HPDE6-E6E7 (cell line): ENCODE results near the gene LILRB4.
A peak's percentile ranks its signal among the peaks of the same experiment; 100 is the strongest.
"Not testable (repeated sequence)": the region's sequence is repeated elsewhere in the genome, so short reads cannot be mapped to it uniquely, and the experiment has no call there.

ENCODE experiments used
- DNase-seq: peaks from one replicate; pipeline ENCODE4 v3.0.0; 2011; ENCODE audit warnings: missing footprints; ENCODE audit errors: extremely low spot score

LILRB4 gene

DNA sequence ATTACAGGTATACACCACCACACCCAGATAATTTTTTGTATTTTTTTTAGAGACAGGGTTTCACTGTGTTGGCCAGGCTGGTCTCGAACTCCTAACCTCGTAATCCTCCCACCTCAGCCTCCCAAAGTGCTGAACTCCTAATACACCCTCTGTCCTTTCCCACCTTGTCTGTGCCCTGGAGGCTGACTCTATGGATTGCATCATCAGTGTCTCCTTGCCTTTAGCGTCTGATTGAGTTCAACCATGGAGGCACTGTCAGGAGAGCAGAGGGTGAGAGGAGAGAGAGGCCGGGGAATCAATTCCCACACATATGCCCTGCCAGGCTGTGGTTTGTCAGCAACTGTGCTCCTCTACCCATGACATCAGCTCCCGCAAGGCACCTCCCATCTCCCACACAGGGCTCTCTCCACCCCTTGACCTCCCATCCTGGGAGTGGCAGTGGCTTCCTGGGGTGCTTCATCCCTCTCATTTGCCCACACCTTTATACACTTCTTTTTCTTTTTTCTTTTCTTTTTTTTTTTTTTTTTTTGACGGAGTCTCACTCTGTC, 12.6 kb upstream of the LILRB4 start:
- no peak for DNase-seq

DNA sequence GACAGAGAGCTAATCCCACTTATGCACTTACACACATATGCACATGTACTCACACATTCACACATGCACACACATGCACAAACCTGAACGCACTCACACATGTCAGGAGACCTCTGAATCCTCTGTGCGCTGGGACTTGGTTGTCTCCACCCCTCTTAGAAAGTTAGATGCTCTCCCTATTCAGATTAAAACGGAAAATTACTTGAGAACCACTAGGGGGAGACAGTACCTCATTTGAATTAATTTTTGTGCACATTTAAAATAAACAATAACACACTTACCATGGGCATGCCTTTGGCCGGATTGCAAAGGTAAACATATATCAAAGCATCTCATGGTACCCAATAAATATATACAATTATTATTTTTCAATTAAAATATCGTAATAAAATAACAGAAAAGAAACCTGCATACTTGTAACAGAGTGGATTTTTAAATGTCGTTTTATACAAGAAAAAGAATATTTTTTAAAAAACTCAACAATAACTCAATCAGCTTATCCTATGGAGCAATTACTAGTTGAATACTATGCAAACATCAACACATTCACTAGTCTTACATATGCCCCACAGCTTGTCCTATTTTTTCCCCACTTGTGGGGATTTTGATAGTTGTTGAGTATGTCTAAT, 9.5 kb upstream of the LILRB4 start:
- peak; percentile 8 for DNase-seq

DNA sequence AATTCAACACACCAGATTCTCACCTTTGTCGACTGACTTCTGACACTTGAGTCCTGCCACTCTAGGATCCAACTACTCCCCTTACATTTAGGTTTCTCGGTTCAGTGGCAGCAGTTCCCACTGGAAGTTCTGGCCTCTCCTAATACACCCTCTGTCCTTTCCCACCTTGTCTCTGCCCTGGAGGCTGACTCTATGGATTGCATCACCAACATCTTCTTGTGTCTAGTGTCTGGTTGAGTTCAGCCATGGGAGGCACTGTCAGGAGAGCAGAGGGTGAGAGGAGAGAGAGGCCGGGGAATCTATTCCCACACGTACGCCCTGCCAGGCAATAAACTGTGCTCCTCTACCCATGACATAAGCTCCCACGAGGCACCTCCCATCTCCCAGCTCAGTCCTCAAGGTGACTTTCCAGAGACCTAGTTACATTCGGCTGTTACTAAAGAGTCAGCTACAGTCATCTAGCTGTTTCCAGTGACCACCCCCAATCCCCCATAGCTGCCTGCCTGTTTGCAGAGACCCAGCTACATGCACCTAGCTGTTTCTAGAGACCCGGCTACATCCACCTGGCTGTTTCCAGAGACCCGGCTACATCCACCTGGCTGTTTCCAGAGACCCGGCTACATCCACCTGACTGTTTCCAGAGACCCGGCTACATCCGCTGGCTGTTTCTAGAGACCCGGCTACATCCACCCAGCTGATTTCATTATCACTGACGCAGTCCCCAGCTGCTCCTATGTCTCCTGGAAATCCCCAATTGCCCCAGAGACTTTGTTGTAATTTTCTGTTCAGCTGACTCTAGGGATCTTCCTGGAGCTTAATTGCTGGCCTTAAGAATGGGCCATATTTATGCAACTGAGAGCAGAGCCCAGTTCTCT, 8.1 kb upstream of the LILRB4 start:
- DNase-seq, result no peak

GRCh38 chr19:54659300-54659699, 3.5 kb upstream of the LILRB4 start:
- no peak for DNase-seq

DNA sequence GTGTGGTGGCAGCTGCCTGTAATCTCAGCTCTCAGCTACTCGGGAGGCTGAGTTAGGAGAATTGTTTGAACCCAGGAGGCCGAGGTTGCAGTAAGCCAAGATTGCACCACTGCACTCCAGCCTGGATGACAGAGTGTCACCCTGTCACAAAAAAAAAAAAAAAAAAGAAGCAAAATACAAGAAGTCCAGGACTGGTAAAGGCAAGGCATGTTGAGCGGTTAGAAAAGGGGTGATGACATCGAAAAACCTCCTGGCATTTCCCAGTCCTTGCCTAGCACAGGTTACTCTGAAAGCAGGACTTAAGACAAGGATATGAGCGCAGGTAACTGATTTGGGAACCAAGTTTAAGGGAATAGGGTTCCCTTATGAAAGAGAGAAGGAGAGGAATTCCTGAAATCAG, 2.5 kb upstream of the LILRB4 start:
- DNase-seq, result no peak

DNA sequence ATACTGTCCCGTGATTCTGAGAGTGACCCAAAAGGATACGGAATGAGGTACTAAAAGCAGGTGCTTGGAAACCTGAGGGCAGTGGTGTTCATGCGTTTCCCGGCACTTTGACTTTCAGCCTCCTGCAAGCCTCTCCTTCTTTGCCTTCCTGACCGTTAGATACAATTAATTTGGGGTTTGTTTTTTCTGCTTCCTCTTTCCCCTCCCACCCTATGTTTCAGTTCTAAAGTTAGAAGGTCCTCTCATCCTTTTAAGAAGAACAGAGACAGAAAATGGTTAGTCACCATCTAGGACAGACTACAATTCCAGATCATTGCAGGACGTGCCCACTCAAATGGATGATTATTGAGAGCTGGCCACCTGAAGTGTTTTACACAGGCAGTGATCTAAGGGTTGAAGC, 1.8 kb upstream of the LILRB4 start:
- DNase-seq, result no peak

DNA sequence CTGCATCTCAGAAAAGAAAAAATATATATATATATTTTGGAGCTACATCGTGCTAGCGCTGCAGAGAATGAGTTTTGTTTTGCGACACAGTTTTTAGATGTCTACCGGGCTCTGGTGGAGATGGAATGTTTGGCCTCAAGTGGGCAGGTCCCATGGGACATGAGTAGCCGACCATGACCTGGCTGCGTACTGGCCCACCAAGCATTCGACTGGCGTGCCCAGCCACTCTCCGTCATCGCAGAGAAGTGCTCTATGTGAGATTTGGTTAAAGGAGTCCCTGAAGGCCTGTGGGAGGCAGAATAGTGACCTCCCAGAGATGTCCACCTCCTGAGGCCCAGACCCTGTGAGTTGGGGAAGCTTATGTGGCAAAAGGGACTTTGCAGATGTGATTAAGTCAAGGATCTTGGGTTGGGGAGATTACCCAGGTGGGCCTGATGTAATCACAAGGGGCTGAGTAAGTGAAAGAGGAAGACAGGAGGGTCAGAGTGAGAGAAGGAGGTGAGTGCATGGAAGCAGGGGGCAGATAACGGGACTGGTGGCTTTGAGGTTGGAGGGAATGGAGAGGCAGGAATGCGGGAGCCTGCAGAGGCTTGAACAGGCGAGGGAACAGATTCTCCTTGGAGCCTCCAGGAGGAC, 821 bp upstream of the LILRB4 start:
- DNase-seq, result no peak

DNA sequence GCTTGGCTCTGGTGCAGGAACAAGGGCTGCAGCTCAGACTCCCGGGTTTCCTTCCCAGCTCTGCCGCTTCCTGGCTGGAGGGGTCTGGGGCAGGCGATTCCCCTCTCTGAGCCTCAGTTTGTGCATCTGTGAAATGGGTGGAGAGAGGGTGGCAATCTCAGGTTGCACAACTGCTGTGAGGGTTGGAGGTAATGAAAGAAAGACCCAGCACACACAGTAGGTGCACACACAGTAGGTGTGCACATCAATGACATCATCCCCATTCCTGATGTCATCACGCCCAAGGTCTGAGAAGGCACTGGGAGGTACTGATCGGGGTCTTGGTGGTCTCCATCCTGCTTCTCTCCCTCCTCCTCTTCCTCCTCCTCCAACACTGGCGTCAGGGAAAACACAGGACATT, 2.7 kb downstream of the LILRB4 start:
- DNase-seq, result no peak

GRCh38 chr19:54667217-54667616, 4.4 kb downstream of the LILRB4 start:
- DNase-seq, result no peak

- no peak for DNase-seq
Measured at GRCh38 chr19:54668353-54668752, 5.6 kb downstream of the LILRB4 start.

DNA sequence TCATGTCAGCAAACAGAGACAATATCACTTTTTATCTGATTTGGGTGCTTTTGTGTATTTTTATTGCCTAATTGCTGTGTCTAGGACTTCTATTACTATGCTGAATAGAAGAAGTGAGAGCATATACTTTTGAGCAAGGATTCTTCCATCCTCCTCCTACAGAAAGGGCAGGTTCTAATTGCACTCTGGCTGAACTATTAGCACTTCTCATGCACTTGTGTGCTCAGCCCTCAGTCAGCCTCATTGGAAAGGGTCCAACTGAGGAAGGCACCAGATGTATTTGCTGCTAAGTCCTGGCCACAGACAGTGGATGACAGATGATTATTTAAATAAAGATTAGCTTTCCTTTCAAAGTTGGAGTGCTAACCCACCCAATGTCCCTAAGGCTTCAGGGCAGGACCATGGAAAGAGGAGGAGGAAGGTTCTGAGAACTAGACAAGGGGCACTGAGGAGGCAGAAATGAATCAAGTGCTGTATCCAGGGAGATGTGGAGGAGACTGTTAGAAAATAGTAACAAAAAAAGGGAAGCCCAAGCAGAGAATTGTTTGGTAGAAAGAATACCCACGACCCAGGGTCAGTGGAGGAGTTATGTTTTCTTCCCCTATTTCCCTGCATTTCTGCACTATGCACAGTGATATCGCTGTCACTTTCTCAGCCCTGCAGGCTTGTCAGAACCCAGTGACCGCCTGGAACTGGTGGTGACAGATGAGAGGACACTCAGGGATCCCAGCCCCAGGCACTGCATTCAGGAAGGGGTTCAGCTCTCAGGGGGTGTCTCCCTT, 8.0 kb downstream of the LILRB4 start:
- DNase-seq, result no peak

DNA sequence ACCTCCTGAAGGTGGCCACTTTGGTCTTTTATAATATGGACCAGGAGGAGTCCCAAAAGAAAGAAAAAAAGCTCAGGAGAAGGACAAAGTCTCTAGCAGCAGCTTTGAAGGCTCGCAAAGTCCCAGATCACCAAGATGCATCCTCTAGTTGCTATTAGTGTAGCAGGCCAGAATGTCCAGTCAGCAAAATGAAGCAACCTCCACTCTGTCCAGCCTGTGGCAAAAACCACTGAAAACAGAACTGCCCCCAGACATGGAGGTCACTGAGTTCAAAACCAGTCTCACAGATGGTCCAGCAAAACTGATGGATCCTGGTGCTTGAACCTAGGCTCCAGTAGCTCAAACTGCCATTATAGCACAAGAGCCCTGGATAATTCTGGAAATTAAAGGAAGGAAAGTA, 10.4 kb downstream of the LILRB4 start:
- DNase-seq, result no peak

- DNase-seq, result no peak
Measured at GRCh38 chr19:54674021-54674617, 11.3 kb downstream of the LILRB4 start.

- DNase-seq, result peak; percentile 15
Measured at GRCh38 chr19:54676210-54676834, 13.5 kb downstream of the LILRB4 start.

DNA sequence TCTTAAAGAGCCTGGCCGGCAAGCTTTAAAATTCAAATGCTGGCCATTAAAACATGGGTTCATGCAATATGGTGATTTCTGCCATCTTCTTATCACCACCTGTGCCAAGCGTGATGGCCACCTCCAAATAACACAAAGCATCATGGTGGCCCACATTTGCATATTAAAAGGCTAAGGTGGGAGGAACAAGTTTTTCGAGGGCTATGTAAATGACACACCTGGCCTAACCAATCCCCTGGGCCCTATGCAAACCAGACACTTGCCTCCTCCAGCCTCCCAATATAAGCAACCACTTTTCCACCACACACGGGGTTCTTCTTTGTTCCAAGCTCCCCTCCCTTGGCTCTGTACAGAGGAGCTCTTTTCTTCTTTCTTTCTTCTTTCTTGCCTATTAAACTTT, 14.4 kb downstream of the LILRB4 start:
- no peak for DNase-seq

DNA sequence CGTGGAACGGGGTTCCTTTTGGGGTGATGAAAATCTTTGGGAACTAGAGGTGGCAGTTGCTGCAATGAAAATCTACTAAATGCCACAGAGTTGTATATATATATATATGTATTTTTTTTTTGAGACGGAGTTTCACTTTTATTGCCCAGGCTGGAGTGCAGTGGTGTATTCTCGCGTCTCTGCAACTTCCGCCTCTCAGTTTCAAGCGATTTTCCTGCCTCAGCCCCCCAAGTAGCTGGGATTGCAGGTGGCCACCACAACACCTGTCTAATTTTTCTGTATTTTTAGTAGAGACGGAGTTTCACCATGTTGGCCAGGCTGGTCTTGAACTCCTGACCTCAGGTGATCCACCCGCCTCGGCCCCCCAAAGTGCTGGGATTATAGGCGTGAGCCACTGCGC, 18.8 kb downstream of the LILRB4 start:
- DNase-seq, result not testable (repeated sequence)

DNA sequence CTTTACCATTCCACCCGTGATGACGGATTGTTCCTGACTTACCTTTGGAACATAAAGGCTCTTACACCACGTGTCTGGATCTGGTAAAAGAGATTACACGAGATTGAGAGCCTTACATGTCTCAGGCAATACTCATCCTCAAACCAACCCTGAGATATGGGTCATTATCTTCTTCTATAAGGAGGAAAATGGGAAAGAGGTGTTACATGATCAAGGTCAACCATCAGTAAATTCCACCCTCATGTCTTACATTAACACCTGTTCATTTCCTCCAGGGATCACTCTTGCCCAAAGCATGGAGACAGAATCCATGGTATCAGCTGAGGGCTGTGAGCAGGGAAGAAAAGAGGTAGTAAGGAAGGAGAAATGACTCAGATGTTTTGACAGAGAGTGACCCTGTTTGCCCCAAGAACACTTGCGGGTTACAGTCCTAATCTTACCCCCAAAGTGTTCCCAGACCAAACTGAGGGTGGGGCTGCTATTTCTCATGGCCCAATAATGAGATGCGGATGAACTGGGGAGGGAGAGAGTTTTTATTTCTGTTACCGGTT, 19.6 kb downstream of the LILRB4 start:
- no peak for DNase-seq

GRCh38 chr19:54684527-54684926, 21.7 kb downstream of the LILRB4 start:
- DNase-seq, result peak; percentile 7

DNA sequence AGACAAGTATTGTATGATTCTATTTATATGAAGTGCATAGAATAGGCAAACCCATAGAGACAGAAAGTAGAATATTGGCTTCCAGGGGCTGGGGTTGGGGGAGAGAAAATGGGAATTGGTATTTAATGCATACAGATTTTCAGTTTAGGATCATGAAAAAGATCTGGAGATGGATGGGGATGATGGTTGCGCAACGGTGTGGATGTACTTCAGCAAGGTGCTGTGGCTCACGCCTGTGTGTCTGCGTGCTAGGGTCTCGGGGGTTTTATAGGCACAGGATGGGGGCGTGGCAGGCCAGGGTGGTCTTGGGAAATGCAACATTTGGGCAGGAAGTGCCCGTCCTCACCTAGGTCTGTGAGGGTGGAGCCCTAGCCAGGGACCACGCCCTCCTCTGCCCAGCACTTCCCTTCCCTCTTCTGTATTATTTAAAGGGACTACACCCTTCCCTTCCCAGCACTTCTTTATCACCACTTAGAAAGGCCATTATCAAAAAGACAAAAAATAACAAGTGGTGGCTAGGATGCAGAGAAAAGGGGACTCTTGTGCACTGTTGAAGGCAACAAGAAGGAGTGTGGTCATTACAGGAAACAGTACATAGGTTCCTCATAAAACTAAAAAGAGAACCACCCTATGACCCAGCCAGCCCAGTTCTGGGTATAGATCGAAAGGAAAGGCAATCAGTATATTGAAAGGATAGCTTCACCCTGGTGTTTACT, 29.0 kb downstream of the LILRB4 start:
- DNase-seq, result no peak

DNA sequence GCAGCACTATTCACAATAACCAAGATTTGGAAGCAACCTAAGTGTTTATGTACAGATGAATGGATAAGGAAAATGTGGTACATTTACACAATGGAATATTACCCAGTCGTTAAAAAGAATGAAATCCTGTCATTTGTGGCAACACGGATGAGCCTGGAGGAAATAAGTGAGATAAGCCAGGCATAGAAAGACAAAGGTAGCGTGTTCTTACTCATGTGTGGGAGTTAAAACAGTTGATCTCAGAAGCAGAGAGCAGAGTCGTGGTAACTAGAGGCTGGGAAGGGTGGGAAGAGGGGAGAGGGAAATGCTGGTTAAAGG, 29.5 kb downstream of the LILRB4 start:
- no peak for DNase-seq
